ENCODE data around the gene C1GALT1.

- TF ChIP-seq, protein P1, sequence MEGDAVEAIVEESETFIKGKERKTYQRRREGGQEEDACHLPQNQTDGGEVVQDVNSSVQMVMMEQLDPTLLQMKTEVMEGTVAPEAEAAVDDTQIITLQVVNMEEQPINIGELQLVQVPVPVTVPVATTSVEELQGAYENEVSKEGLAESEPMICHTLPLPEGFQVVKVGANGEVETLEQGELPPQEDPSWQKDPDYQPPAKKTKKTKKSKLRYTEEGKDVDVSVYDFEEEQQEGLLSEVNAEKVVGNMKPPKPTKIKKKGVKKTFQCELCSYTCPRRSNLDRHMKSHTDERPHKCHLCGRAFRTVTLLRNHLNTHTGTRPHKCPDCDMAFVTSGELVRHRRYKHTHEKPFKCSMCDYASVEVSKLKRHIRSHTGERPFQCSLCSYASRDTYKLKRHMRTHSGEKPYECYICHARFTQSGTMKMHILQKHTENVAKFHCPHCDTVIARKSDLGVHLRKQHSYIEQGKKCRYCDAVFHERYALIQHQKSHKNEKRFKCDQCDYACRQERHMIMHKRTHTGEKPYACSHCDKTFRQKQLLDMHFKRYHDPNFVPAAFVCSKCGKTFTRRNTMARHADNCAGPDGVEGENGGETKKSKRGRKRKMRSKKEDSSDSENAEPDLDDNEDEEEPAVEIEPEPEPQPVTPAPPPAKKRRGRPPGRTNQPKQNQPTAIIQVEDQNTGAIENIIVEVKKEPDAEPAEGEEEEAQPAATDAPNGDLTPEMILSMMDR (IDR thresholded peaks at IDR 0.05) = no peak
- no peak for TF ChIP-seq POLR2A (IDR thresholded peaks at IDR 0.05)
Measured at GRCh38 chr7:7180725-7181449, 1.5 kb upstream of the C1GALT1 start.

Measured in lower leg skin (tissue), 3 donors.